GM19438 (cell line): ENCODE data around the gene AATK.
"Not testable (repeated sequence)": the region's sequence is repeated elsewhere in the genome, so short reads cannot be mapped to it uniquely, and the experiment has no call there.

Source experiments
- ATAC-seq: cut with Tn5 transposase; IDR thresholded peaks from one replicate; pipeline ENCODE4 v1.9.1; 2021; ENCODE audit warnings: low read depth; ENCODE audit not compliant: unreplicated experiment

Gene AATK

GRCh38 chr17:81080019-81080418 lies 86.0 kb downstream of the AATK start:
- ATAC-seq, result no peak

GRCh38 chr17:81078026-81078913 lies 87.8 kb downstream of the AATK start:
- not testable (repeated sequence) for ATAC-seq

- ATAC-seq, result no peak
Observed at GRCh38 chr17:81076141-81076679, 89.8 kb downstream of the AATK start.

GRCh38 chr17:81075307-81075706 lies 90.7 kb downstream of the AATK start:
- no peak for ATAC-seq

- no peak for ATAC-seq
Observed at GRCh38 chr17:81074875-81075274, 91.1 kb downstream of the AATK start.

GRCh38 chr17:81073967-81074839 lies 91.8 kb downstream of the AATK start:
- ATAC-seq, result no peak

GRCh38 chr17:81071761-81072741 lies 94.0 kb downstream of the AATK start:
- no peak for ATAC-seq

- ATAC-seq, result no peak
Observed at GRCh38 chr17:81070541-81071246, 95.3 kb downstream of the AATK start.

- ATAC-seq, result no peak
Observed at GRCh38 chr17:81069135-81069645, 96.8 kb downstream of the AATK start.

- ATAC-seq, result no peak
Observed at GRCh38 chr17:81068411-81069134, 97.4 kb downstream of the AATK start.

GRCh38 chr17:81067391-81067811 lies 98.6 kb downstream of the AATK start:
- ATAC-seq, result no peak
